ENCODE data around the gene TXNRD1. TPM values are rescaled to one million over a fixed set of nuclear protein-coding genes. Genes with fewer than 3 reads are reported as not detected.

Gene TXNRD1
- total RNA-seq, 1 donor from 2014 or later: 73.0 TPM

Other genes starting within 250 kb of the TXNRD1 start
- gene TDG, start 249.9 kb upstream of the TXNRD1 start, total RNA-seq: 42.8 TPM
- gene GLT8D2, start 165.6 kb upstream of the TXNRD1 start, total RNA-seq: 9.6 TPM
- gene HCFC2, start 151.2 kb upstream of the TXNRD1 start, total RNA-seq: 48.4 TPM
- gene NFYB, start 77.6 kb upstream of the TXNRD1 start, total RNA-seq: 31.0 TPM
- 3.2 TPM for gene EID3, start 88.0 kb downstream of the TXNRD1 start, total RNA-seq
- gene CHST11, start 241.2 kb downstream of the TXNRD1 start, total RNA-seq: 21.1 TPM

Data from temporal lobe (tissue), 1 donor.